K562 (cell line): Measurements from ENCODE around the gene DCAF10. TPM values are rescaled to one million over a fixed set of nuclear protein-coding genes. Genes with fewer than 3 reads are reported as not detected.

Source experiments
- CBFA2T3 ChIP-seq: fragments of 450-650 bp; IDR thresholded peaks from 2 replicates; pipeline ENCODE4 v1.6.1; 2017
- CC2D1A ChIP-seq: fragments of 450-650 bp; IDR thresholded peaks from 2 replicates; pipeline ENCODE4 v1.6.1; 2017; ENCODE audit warnings: mild to moderate bottlenecking
- ELF1 ChIP-seq: fragments of 200-800 bp; sonication (Bioruptor generic); IDR thresholded peaks from 2 replicates; pipeline ENCODE4 v1.6.1; 2016; ENCODE audit warnings: missing genetic modification characterization, missing compliant biosample characterization
- ELF2 ChIP-seq: fragments of 250-450 bp; sonication (Bioruptor Pico); IDR thresholded peaks from 2 replicates; pipeline ENCODE4 v1.5.0; 2021; ENCODE audit warnings: mild to moderate bottlenecking
- HNRNPK ChIP-seq: fragments of 200-400 bp; formaldehyde crosslinking; IDR thresholded peaks from one replicate; pipeline ENCODE4 v1.6.1; 2018; ENCODE audit warnings: mild to moderate bottlenecking, low read depth, low read length; ENCODE audit not compliant: poor library complexity, severe bottlenecking
- ILK ChIP-seq: fragments of 450-650 bp; IDR thresholded peaks from 2 replicates; pipeline ENCODE4 v1.6.1; 2016; ENCODE audit warnings: missing genetic modification characterization, low read depth, mild to moderate bottlenecking, missing compliant biosample characterization, moderate library complexity, borderline replicate concordance
- KDM4B ChIP-seq, 2 experiments: fragments of 450-650 bp in 1 of 2; sonication (generic) in 1 of 2; IDR thresholded peaks; 2 replicates each; pipeline ENCODE4 v1.6.1; 2016 to 2017; ENCODE audit warnings: borderline replicate concordance in 2 of 2, antibody characterized with exemption in 1 of 2, low read depth in 1 of 2, mild to moderate bottlenecking in 1 of 2
- MCM7 ChIP-seq, 2 experiments: fragments of 450-650 bp; IDR thresholded peaks; 2 replicates each; pipeline ENCODE4 v1.6.1; 2016 to 2018
- RAD51 ChIP-seq: fragments of 450-650 bp; IDR thresholded peaks from 2 replicates; pipeline ENCODE4 v1.7.1; 2016; ENCODE audit warnings: low read depth, mild to moderate bottlenecking, borderline replicate concordance
- SMAD2 ChIP-seq: fragments of 150-350 bp; IDR thresholded peaks from 2 replicates; pipeline ENCODE4 v1.6.1; 2014; ENCODE audit warnings: low read depth, mild to moderate bottlenecking, low read length
- STAT5A ChIP-seq: IDR thresholded peaks from 2 replicates; pipeline ENCODE4 v1.6.1; 2012; ENCODE audit warnings: low read length, inconsistent platforms, borderline replicate concordance
- TEAD1 ChIP-seq, 2 experiments: fragments of 450-650 bp in 1 of 2; sonication (generic) in 1 of 2; formaldehyde crosslinking; IDR thresholded peaks; 2 replicates each; pipeline versions ENCODE4 v1.4.0 to v1.8.0; 2020 to 2022; ENCODE audit warnings: mild to moderate bottlenecking in 2 of 2, missing genetic modification reagents in 1 of 2
- XRCC5 ChIP-seq: fragments of 200-400 bp; formaldehyde crosslinking; IDR thresholded peaks from 2 replicates; pipeline ENCODE4 v1.6.1; 2017; ENCODE audit warnings: low read depth, mild to moderate bottlenecking, low read length
- ZNF121 ChIP-seq: sonication (generic); formaldehyde crosslinking; conservative IDR thresholded peaks from 2 replicates; pipeline ENCODE4 v1.8.0; 2022; ENCODE audit warnings: missing genetic modification reagents
- ZNF140 ChIP-seq: fragments of 250-450 bp; sonication (Bioruptor Pico); IDR thresholded peaks from 2 replicates; pipeline ENCODE4 v1.8.0; 2021; ENCODE audit warnings: moderate library complexity, mild to moderate bottlenecking, inconsistent platforms
- ZNF146 ChIP-seq: IDR thresholded peaks from one replicate; pipeline ENCODE4 v1.6.1; 2018; ENCODE audit warnings: missing compliant biosample characterization; ENCODE audit not compliant: unreplicated experiment
- polyA plus RNA-seq, 8 experiments: library from polyadenylated mRNA; depleted of rRNA in 4 of 8; stranded (reverse) in 5 of 8; unstranded in 3 of 8; fragments of >200 nt; fragmentation: Nextera tagmentation in 2 of 8; fragmentation: Illumina TruSeq in 1 of 8; extraction: Ambion mirVana in 2 of 8; extraction: Trizol in 1 of 8; gene quantifications; 2 replicates each; pipeline versions ENCODE4 v1.2.1 to v1.2.3, GENCODE V29; 2011 to 2014; ENCODE audit warnings: inconsistent platforms in 1 of 8, missing spikeins in 1 of 8
- total RNA-seq, 7 experiments: library from RNA; depleted of rRNA in 6 of 7; stranded (reverse); fragments of >200 nt in 6 of 7; fragmentation: Illumina TruSeq in 2 of 7; extraction: Trizol in 2 of 7; gene quantifications; 2 replicates each; pipeline versions ENCODE4 v1.2.1 to v1.2.3, GENCODE V29; 2011 to 2021; ENCODE audit warnings: low replicate concordance in 1 of 7
- TF ChIP-seq, protein P1 (sequence below), 2 experiments: fragments of 150-350 bp in 1 of 2; IDR thresholded peaks; 2 replicates each; pipeline ENCODE4 v1.6.1; 2012 to 2016; ENCODE audit warnings: low read depth in 2 of 2, low read length in 2 of 2, mild to moderate bottlenecking in 1 of 2, moderate library complexity in 1 of 2
- TF ChIP-seq, protein P2 (sequence below): fragments of 250-450 bp; sonication (Bioruptor Pico); IDR thresholded peaks from 2 replicates; pipeline ENCODE4 v1.8.0; 2021; ENCODE audit warnings: mild to moderate bottlenecking, moderate library complexity
- TF ChIP-seq, protein P3 (sequence below): sonication (generic); formaldehyde crosslinking; IDR thresholded peaks from 2 replicates; pipeline ENCODE4 v1.8.1; 2023; ENCODE audit warnings: mild to moderate bottlenecking, missing genetic modification reagents
- TF ChIP-seq, protein P4 (sequence below): fragments of 450-650 bp; IDR thresholded peaks from 2 replicates; pipeline ENCODE4 v1.6.1; 2016; ENCODE audit warnings: missing biosample characterization, missing genetic modification characterization

DCAF10 gene
- total and polyA plus RNA-seq, 9 of the 15 experiments (the other 6 are each of a cell fraction or from before 2014, with no cell fraction given) = 6.8 to 40.1 (median 16.9) TPM

DNA sequence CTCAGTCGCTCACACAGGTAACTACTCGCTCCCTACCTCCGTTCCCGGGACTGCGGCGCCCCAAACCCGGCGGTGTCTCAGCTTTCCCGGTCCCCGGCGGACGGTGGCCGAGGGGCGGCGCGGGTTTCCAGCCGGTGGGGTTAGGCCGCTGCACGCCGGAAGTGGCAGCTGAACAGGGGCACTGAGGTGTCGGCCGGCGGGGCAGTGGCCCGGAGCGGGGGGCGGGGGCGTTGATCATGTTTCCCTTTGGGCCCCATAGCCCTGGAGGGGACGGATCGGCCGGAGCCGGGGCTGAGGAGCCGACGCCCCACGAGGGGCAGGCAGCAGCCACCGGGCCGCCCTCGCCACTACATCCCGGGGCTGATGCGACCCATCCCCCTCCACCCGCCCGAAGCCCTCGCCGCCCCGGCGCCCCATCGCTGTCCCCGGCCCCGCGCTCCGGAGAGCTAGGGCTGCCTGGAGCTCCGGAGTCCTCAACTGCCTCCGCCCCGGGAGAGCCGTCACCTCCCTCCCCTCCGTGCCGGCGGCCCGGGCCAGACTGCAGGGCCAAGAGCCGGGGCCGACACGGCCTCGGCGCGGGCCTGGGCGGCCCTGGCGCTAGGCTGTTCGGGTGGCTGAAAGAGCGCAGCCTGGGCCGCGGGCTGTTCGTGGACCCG, at the start of gene DCAF10 (continued):
- TF ChIP-seq XRCC5 (peak; percentile 100), STAT5A (no peak), TEAD1 (CRISPR knock-in tag; IDR thresholded peaks at IDR 0.05) (peak; percentile 77 to 83), ILK (no peak), CBFA2T3 (peak; percentile 26; the same call in 1 of the 2 replicates), SMAD2 (no peak), ELF2 (CRISPR knock-in tag) (no peak; the same call in 1 of the 2 replicates), ELF1 (tag) (no peak), RAD51 (no peak), CC2D1A (no peak), KDM4B (IDR thresholded peaks at IDR 0.05; ENCODE audit: borderline replicate concordance in 2 of 2, low read depth in 1 of 2) (peak in 1 of 2 experiments; percentile 96; a peak in 2 of 4 replicates), ZNF140 (CRISPR knock-in tag) (no peak), ZNF146 (CRISPR knock-in tag) (no peak), ZNF121 (CRISPR knock-in tag) (no peak), MCM7 (IDR thresholded peaks at IDR 0.05) (no peak), HNRNPK (peak; percentile 73)
- TF ChIP-seq, protein P1, sequence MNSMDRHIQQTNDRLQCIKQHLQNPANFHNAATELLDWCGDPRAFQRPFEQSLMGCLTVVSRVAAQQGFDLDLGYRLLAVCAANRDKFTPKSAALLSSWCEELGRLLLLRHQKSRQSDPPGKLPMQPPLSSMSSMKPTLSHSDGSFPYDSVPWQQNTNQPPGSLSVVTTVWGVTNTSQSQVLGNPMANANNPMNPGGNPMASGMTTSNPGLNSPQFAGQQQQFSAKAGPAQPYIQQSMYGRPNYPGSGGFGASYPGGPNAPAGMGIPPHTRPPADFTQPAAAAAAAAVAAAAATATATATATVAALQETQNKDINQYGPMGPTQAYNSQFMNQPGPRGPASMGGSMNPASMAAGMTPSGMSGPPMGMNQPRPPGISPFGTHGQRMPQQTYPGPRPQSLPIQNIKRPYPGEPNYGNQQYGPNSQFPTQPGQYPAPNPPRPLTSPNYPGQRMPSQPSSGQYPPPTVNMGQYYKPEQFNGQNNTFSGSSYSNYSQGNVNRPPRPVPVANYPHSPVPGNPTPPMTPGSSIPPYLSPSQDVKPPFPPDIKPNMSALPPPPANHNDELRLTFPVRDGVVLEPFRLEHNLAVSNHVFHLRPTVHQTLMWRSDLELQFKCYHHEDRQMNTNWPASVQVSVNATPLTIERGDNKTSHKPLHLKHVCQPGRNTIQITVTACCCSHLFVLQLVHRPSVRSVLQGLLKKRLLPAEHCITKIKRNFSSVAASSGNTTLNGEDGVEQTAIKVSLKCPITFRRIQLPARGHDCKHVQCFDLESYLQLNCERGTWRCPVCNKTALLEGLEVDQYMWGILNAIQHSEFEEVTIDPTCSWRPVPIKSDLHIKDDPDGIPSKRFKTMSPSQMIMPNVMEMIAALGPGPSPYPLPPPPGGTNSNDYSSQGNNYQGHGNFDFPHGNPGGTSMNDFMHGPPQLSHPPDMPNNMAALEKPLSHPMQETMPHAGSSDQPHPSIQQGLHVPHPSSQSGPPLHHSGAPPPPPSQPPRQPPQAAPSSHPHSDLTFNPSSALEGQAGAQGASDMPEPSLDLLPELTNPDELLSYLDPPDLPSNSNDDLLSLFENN (IDR thresholded peaks at IDR 0.05; ENCODE audit: low read depth in 2 of 2, low read length in 2 of 2) = peak in 1 of 2 experiments; percentile 82; a peak in 2 of 4 replicates
- TF ChIP-seq, protein P2, sequence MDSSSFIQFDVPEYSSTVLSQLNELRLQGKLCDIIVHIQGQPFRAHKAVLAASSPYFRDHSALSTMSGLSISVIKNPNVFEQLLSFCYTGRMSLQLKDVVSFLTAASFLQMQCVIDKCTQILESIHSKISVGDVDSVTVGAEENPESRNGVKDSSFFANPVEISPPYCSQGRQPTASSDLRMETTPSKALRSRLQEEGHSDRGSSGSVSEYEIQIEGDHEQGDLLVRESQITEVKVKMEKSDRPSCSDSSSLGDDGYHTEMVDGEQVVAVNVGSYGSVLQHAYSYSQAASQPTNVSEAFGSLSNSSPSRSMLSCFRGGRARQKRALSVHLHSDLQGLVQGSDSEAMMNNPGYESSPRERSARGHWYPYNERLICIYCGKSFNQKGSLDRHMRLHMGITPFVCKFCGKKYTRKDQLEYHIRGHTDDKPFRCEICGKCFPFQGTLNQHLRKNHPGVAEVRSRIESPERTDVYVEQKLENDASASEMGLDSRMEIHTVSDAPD (CRISPR knock-in tag) = no peak
- TF ChIP-seq, protein P3, sequence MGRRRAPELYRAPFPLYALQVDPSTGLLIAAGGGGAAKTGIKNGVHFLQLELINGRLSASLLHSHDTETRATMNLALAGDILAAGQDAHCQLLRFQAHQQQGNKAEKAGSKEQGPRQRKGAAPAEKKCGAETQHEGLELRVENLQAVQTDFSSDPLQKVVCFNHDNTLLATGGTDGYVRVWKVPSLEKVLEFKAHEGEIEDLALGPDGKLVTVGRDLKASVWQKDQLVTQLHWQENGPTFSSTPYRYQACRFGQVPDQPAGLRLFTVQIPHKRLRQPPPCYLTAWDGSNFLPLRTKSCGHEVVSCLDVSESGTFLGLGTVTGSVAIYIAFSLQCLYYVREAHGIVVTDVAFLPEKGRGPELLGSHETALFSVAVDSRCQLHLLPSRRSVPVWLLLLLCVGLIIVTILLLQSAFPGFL (CRISPR knock-in tag) = peak; percentile 53; the same call in 1 of the 2 replicates
- TF ChIP-seq, protein P4, sequence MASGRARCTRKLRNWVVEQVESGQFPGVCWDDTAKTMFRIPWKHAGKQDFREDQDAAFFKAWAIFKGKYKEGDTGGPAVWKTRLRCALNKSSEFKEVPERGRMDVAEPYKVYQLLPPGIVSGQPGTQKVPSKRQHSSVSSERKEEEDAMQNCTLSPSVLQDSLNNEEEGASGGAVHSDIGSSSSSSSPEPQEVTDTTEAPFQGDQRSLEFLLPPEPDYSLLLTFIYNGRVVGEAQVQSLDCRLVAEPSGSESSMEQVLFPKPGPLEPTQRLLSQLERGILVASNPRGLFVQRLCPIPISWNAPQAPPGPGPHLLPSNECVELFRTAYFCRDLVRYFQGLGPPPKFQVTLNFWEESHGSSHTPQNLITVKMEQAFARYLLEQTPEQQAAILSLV (tag) = no peak
